Prostate gland (tissue), 2 donors: ENCODE measurements around the gene OSBPL2.

ENCODE experiments used
- CTCF ChIP-seq, 4 experiments: fragments of 200-600 bp in 2 of 4; fragments of 450-650 bp in 2 of 4; sonication (generic) in 2 of 4; IDR thresholded peaks; 1 replicate in 3 of 4; 2 replicates in 1 of 4; pipeline ENCODE4 v1.5.1; 2016 to 2019; ENCODE audit warnings: antibody characterized with exemption in 4 of 4, mild to moderate bottlenecking in 2 of 4, moderate library complexity in 2 of 4
- POLR2A ChIP-seq: fragments of 450-650 bp; IDR thresholded peaks from one replicate; pipeline ENCODE4 v1.6.1; 2016; ENCODE audit warnings: antibody characterized with exemption, mild to moderate bottlenecking
- POLR2AphosphoS5 ChIP-seq: sonication (generic); formaldehyde crosslinking; IDR thresholded peaks from one replicate; pipeline ENCODE4 v1.6.1; 2017; ENCODE audit warnings: antibody characterized with exemption

GRCh38 chr20:62231292-62231691 lies 7.0 kb upstream of the OSBPL2 start:
- no peak for TF ChIP-seq POLR2A
- TF ChIP-seq CTCF (IDR thresholded peaks at IDR 0.05): no peak
- TF ChIP-seq POLR2AphosphoS5: no peak
